H1 (cell line): ENCODE data around the gene STXBP4. TPM values are rescaled to one million over a fixed set of nuclear protein-coding genes. Genes with fewer than 3 reads are reported as not detected.

Source experiments
- CTCF ChIA-PET: fragments of 300-600 bp; sonication (Branson Sonifier 250); formaldehyde crosslinking; loops from one replicate; lab custom pipeline; 2021; ENCODE audit not compliant: partially characterized antibody; lab: Charles Lee
- POLR2A ChIA-PET: fragments of 300-600 bp; sonication (Branson Sonifier 250); formaldehyde crosslinking; loops from one replicate; lab custom pipeline; 2021; ENCODE audit warnings: inconsistent platforms; ENCODE audit not compliant: partially characterized antibody; lab: Charles Lee
- DNase-seq, 2 experiments: peaks; one replicate each; pipeline versions ENCODE4 v3.0.0 to v3.0.0-alpha.2; 2010 to 2022; ENCODE audit warnings: low spot score in 2 of 2, low read depth in 1 of 2, mixed read lengths in 1 of 2
- FAIRE-seq: peaks from 2 replicates; lab custom pipeline; 2011; peaks lifted over from hg19 to GRCh38; lab: Jason Lieb, UNC
- H2AFZ ChIP-seq: 2 replicates; pipeline ENCODE4 v1.8.1; 2012; ENCODE audit warnings: low read length, inconsistent platforms
- H2AK5ac ChIP-seq: 2 replicates; pipeline ENCODE4 v1.6.1; 2013; ENCODE audit warnings: low read depth, low read length
- H2BK120ac ChIP-seq: replicated peaks from 2 replicates; pipeline ENCODE3; 2013; ENCODE audit warnings: low read depth, low read length, inconsistent platforms
- H2BK12ac ChIP-seq: 2 replicates; pipeline ENCODE4 v1.6.1; 2013; ENCODE audit warnings: low read depth, low read length
- H2BK15ac ChIP-seq: 2 replicates; pipeline ENCODE4 v1.6.1; 2013; ENCODE audit warnings: low read length
- H2BK20ac ChIP-seq: 2 replicates; pipeline ENCODE4 v1.6.1; 2013; ENCODE audit warnings: low read length
- H2BK5ac ChIP-seq: 2 replicates; pipeline ENCODE4 v1.6.1; 2013; ENCODE audit warnings: low read depth, low read length
- H3K14ac ChIP-seq: 2 replicates; pipeline ENCODE4 v1.6.1; 2013; ENCODE audit warnings: inconsistent platforms; ENCODE audit not compliant: insufficient read length
- H3K18ac ChIP-seq: 2 replicates; pipeline ENCODE4 v1.6.1; 2013; ENCODE audit warnings: low read length; ENCODE audit errors: extremely low read depth
- H3K23ac ChIP-seq: 2 replicates; pipeline ENCODE4 v1.6.1; 2013; ENCODE audit warnings: inconsistent platforms; ENCODE audit not compliant: insufficient read length
- H3K23me2 ChIP-seq: 2 replicates; pipeline ENCODE4 v1.6.1; 2013; ENCODE audit warnings: low read depth, low read length
- H3K27ac ChIP-seq: 2 replicates; pipeline ENCODE4 v1.6.1; 2011; ENCODE audit warnings: low read depth, low read length, inconsistent platforms
- H3K27me3 ChIP-seq, 4 experiments: replicated peaks in 1 of 4; 1 replicate in 1 of 4; 2 replicates in 3 of 4; pipeline versions ENCODE4 v1.6.1 to v1.8.1; 2011 to 2013; ENCODE audit warnings: low read length in 3 of 4, mild to moderate bottlenecking in 3 of 4, inconsistent platforms in 2 of 4, mixed read lengths in 2 of 4, moderate library complexity in 1 of 4; ENCODE audit not compliant: control insufficient read depth in 3 of 4, insufficient read depth in 3 of 4; ENCODE audit errors: extremely low read depth in 1 of 4
- H3K36me3 ChIP-seq, 4 experiments: 2 replicates each; pipeline versions ENCODE4 v1.6.1 to v1.8.1; 2011 to 2013; ENCODE audit warnings: mild to moderate bottlenecking in 4 of 4, low read length in 3 of 4, moderate library complexity in 2 of 4, control low read depth in 1 of 4, inconsistent platforms in 1 of 4; ENCODE audit not compliant: insufficient read depth in 4 of 4, control insufficient read depth in 2 of 4
- H3K4ac ChIP-seq: replicated peaks from 2 replicates; pipeline ENCODE3; 2013; ENCODE audit warnings: low read length, low read depth, mixed read lengths, inconsistent platforms; ENCODE audit not compliant: insufficient read length
- H3K4me1 ChIP-seq, 4 experiments: replicated peaks in 1 of 4; 1 replicate in 1 of 4; 2 replicates in 3 of 4; pipeline versions ENCODE4 v1.6.1 to v1.8.1; 2011 to 2013; ENCODE audit warnings: low read length in 3 of 4, inconsistent platforms in 2 of 4, mixed read lengths in 1 of 4; ENCODE audit not compliant: insufficient read depth in 4 of 4, control insufficient read depth in 3 of 4
- H3K4me2 ChIP-seq, 2 experiments: 2 replicates each; pipeline versions ENCODE4 v1.6.1 to v1.8.1; 2011 to 2013; ENCODE audit warnings: low read depth in 2 of 2, low read length in 2 of 2, control low read depth in 1 of 2, inconsistent platforms in 1 of 2, mild to moderate bottlenecking in 1 of 2; ENCODE audit not compliant: insufficient read depth in 1 of 2
- H3K4me3 ChIP-seq, 4 experiments: fragments of 200-600, 300-600 bp in 1 of 4; sonication (generic), shearing (Covaris generic), sonication (Bioruptor Twin) in 1 of 4; 2 replicates each; pipeline versions ENCODE4 v1.5.1 to v1.8.1; 2011 to 2016; ENCODE audit warnings: low read length in 4 of 4, low read depth in 3 of 4, control low read depth in 2 of 4, inconsistent platforms in 2 of 4, mild to moderate bottlenecking in 2 of 4, mixed read lengths in 1 of 4, moderate library complexity in 1 of 4; ENCODE audit not compliant: insufficient read depth in 2 of 4; ENCODE audit errors: extremely low read depth in 1 of 4
- H3K56ac ChIP-seq: replicated peaks from 2 replicates; pipeline ENCODE3; 2013; ENCODE audit warnings: low read depth, mild to moderate bottlenecking, mixed read lengths, low read length, inconsistent platforms; ENCODE audit not compliant: insufficient read length
- H3K79me1 ChIP-seq: 2 replicates; pipeline ENCODE4 v1.6.1; 2013; ENCODE audit warnings: low read depth, low read length, control low read depth
- H3K79me2 ChIP-seq, 2 experiments: 2 replicates each; pipeline versions ENCODE4 v1.6.1 to v1.8.1; 2012 to 2013; ENCODE audit warnings: low read length in 2 of 2, mild to moderate bottlenecking in 2 of 2, inconsistent platforms in 1 of 2; ENCODE audit not compliant: insufficient read depth in 2 of 2, control insufficient read depth in 1 of 2
- H3K9ac ChIP-seq, 4 experiments: replicated peaks in 1 of 4; 1 replicate in 1 of 4; 2 replicates in 3 of 4; pipeline versions ENCODE4 v1.6.1 to v1.8.1; 2011 to 2013; ENCODE audit warnings: low read depth in 3 of 4, low read length in 3 of 4, control low read depth in 2 of 4, mild to moderate bottlenecking in 2 of 4, moderate library complexity in 2 of 4, inconsistent platforms in 1 of 4; ENCODE audit errors: extremely low read depth in 1 of 4
- H3K9me3 ChIP-seq, 2 experiments: 2 replicates each; pipeline versions ENCODE4 v1.6.1 to v1.8.1; 2012 to 2013; ENCODE audit warnings: mild to moderate bottlenecking in 2 of 2, moderate library complexity in 2 of 2, control low read depth in 1 of 2, inconsistent platforms in 1 of 2, low read depth in 1 of 2, low read length in 1 of 2, mixed read lengths in 1 of 2; ENCODE audit not compliant: insufficient read depth in 2 of 2
- H4K20me1 ChIP-seq, 2 experiments: replicated peaks in 1 of 2; 2 replicates each; pipeline versions ENCODE3 to v1.8.1; 2011 to 2013; ENCODE audit warnings: inconsistent platforms in 2 of 2, low read length in 2 of 2, mild to moderate bottlenecking in 1 of 2; ENCODE audit not compliant: insufficient read depth in 2 of 2, control insufficient read depth in 1 of 2
- H4K5ac ChIP-seq: 2 replicates; pipeline ENCODE4 v1.6.1; 2013; ENCODE audit warnings: low read length, low read depth, mixed read lengths, inconsistent platforms; ENCODE audit not compliant: insufficient read length
- H4K8ac ChIP-seq: 2 replicates; pipeline ENCODE4 v1.8.0; 2013; ENCODE audit warnings: mild to moderate bottlenecking, moderate library complexity, low read length, inconsistent platforms; ENCODE audit not compliant: insufficient read depth; ENCODE audit errors: extremely low read depth
- H4K91ac ChIP-seq: replicated peaks from 2 replicates; pipeline ENCODE3; 2013; ENCODE audit warnings: low read length, mixed read lengths, inconsistent platforms; ENCODE audit not compliant: insufficient read length
- BACH1 ChIP-seq: IDR thresholded peaks from 2 replicates; pipeline ENCODE4 v1.6.1; 2012; ENCODE audit warnings: low read length, improper control_type of control experiment
- CTCF ChIP-seq, 3 experiments: IDR thresholded peaks; 1 replicate in 2 of 3; 2 replicates in 1 of 3; pipeline versions ENCODE4 v1.5.1 to v1.6.1; 2011; ENCODE audit warnings: low read length in 3 of 3, mild to moderate bottlenecking in 3 of 3, inconsistent platforms in 2 of 3, low read depth in 1 of 3, moderate library complexity in 1 of 3; ENCODE audit not compliant: insufficient read depth in 1 of 3; ENCODE audit errors: control extremely low read depth in 1 of 3
- EP300 ChIP-seq, 2 experiments: IDR thresholded peaks; 1 replicate in 1 of 2; 2 replicates in 1 of 2; pipeline ENCODE4 v1.6.1; 2011 to 2012; ENCODE audit warnings: low read depth in 2 of 2, low read length in 2 of 2, mild to moderate bottlenecking in 2 of 2, borderline replicate concordance in 1 of 2, inconsistent platforms in 1 of 2, moderate library complexity in 1 of 2
- GTF2F1 ChIP-seq: IDR thresholded peaks from 2 replicates; pipeline ENCODE4 v1.6.1; 2012; ENCODE audit warnings: low read depth, low read length, improper control_type of control experiment, borderline replicate concordance
- KDM5A ChIP-seq: fragments of 200-600 bp; IDR thresholded peaks from 2 replicates; pipeline ENCODE4 v1.7.1; 2012; ENCODE audit warnings: mild to moderate bottlenecking, low read length, inconsistent platforms, mixed read lengths
- RFX5 ChIP-seq: IDR thresholded peaks from 2 replicates; pipeline ENCODE4 v1.6.1; 2011; ENCODE audit warnings: low read depth, low read length, improper control_type of control experiment, borderline replicate concordance
- RXRA ChIP-seq: IDR thresholded peaks from 2 replicates; pipeline ENCODE4 v1.6.1; 2011; ENCODE audit warnings: low read depth, mild to moderate bottlenecking, low read length, moderate library complexity; ENCODE audit not compliant: insufficient read depth
- SIX5 ChIP-seq: IDR thresholded peaks from 2 replicates; pipeline ENCODE4 v1.6.1; 2011; ENCODE audit warnings: mild to moderate bottlenecking, low read depth, low read length
- SP1 ChIP-seq: IDR thresholded peaks from 2 replicates; pipeline ENCODE4 v1.6.1; 2011; ENCODE audit warnings: low read depth, low read length
- SP2 ChIP-seq: IDR thresholded peaks from 2 replicates; pipeline ENCODE4 v1.6.1; 2012; ENCODE audit warnings: mild to moderate bottlenecking, low read length, inconsistent platforms
- TAF1 ChIP-seq: IDR thresholded peaks from 2 replicates; pipeline ENCODE4 v1.6.1; 2011; ENCODE audit warnings: mild to moderate bottlenecking, low read depth, low read length
- TCF12 ChIP-seq: IDR thresholded peaks from 2 replicates; pipeline ENCODE4 v1.6.1; 2011; ENCODE audit warnings: low read depth, mild to moderate bottlenecking, low read length
- TEAD4 ChIP-seq: IDR thresholded peaks from 2 replicates; pipeline ENCODE4 v1.6.1; 2012; ENCODE audit warnings: low read depth, low read length, inconsistent platforms, mixed read lengths
- ZNF274 ChIP-seq: IDR thresholded peaks from 2 replicates; pipeline ENCODE4 v1.7.0; 2012; ENCODE audit warnings: low read length, borderline replicate concordance; ENCODE audit errors: extremely low read depth
- polyA plus RNA-seq, 7 experiments: library from polyadenylated mRNA; depleted of rRNA in 3 of 7; stranded (reverse) in 5 of 7; unstranded in 2 of 7; fragments of >200 nt in 5 of 7; fragments of 200-250 nt in 2 of 7; gene quantifications; 1 replicate in 5 of 7; 2 replicates in 1 of 7; 4 replicates in 1 of 7; pipeline versions ENCODE4 v1.2.1 to v1.2.3, GENCODE V29; 2011 to 2013; ENCODE audit warnings: missing spikeins in 2 of 7, mixed read lengths in 2 of 7
- total RNA-seq: library from RNA; stranded (reverse); fragmentation: NEBNext Ultra II Directional; extraction: Animal tissue kit (Norgen Biotek cat#: 25700); gene quantifications from 2 replicates; pipeline ENCODE4 v1.2.1, GENCODE V29; 2021

Gene STXBP4
- total and polyA plus RNA-seq, 2 of the 8 experiments (the other 6 are each of a cell fraction or from before 2014, with no cell fraction given): 3.2 to 18.5 TPM

GRCh38 chr17:55140809-55141208 lies 172.2 kb downstream of the STXBP4 start:
- Histone ChIP-seq H3K27me3 (no peaks in the 10 kb centered on the region), H4K5ac (no peak overlapping the region), H3K23ac (no peak overlapping the region), H3K23me2 (no peaks in the 10 kb centered on the region), H4K91ac (no peak overlapping the region), H3K36me3 (no peaks in the 10 kb centered on the region), H2BK20ac (no peak overlapping the region), H4K8ac (no peak overlapping the region), H3K9me3 (no peaks in the 10 kb centered on the region), H2BK120ac (no peak overlapping the region), H3K27ac (no peak overlapping the region), H2AFZ (no peak overlapping the region), H3K4ac (no peak overlapping the region), H3K4me3 (no peak overlapping the region), H2BK5ac (no peak overlapping the region), H4K20me1 (no peaks in the 10 kb centered on the region), H3K79me1 (no peaks in the 10 kb centered on the region), H2BK15ac (no peak overlapping the region), H3K79me2 (no peaks in the 10 kb centered on the region), H3K9ac (no peak overlapping the region), H3K14ac (no peak overlapping the region), H2BK12ac (no peak overlapping the region), H3K4me1 (peaks cover 0 to 7% (median 0%) of the 10 kb centered on the region in 4 experiments; a peak in 1 of 7 replicates), H3K18ac (no peak overlapping the region), H3K4me2 (no peak overlapping the region), H3K56ac (no peak overlapping the region), H2AK5ac (no peak overlapping the region)
- POLR2A ChIA-PET: no interaction called here
- CTCF ChIA-PET: interaction anchor here (0.9 to 1.1 kb wide), 2 partner anchors 21 to 207 kb away, joined by 3 read pairs; no protein-coding TSS in a partner anchor
- DNase-seq: no peak
- no peak for FAIRE-seq
- TF ChIP-seq CTCF (IDR thresholded peaks at IDR 0.05; ENCODE audit: control extremely low read depth in 1 of 3, insufficient read depth in 1 of 3, low read depth in 1 of 3, low read length in 3 of 3): no peak
- no peak for TF ChIP-seq RFX5
- no peak for TF ChIP-seq BACH1
- no peak for TF ChIP-seq ZNF274
- TF ChIP-seq EP300 (IDR thresholded peaks at IDR 0.05; ENCODE audit: borderline replicate concordance in 1 of 2, low read depth in 2 of 2, low read length in 2 of 2): no peak
- no peak for TF ChIP-seq KDM5A
- no peak for TF ChIP-seq RXRA
- no peak for TF ChIP-seq TEAD4
- TF ChIP-seq SIX5: no peak
- TF ChIP-seq TCF12: no peak
- no peak for TF ChIP-seq TAF1
- no peak for TF ChIP-seq SP2
- TF ChIP-seq GTF2F1: no peak
- no peak for TF ChIP-seq SP1
